Measurements from ENCODE around the gene FRMPD1.

GRCh38 chr9:37652261-37652660 is 1.5 kb downstream of the FRMPD1 start:
- TF ChIP-seq CTCF (conservative IDR thresholded peaks at IDR 0.05) (no peak), EZH2 (IDR thresholded peaks at IDR 0.05; ENCODE audit: low read depth) (no peak)
